Fibroblast of upper back skin (primary cell): ENCODE data around the gene ALG3.

Experiments
- DNase-seq: peaks from one replicate; pipeline ENCODE4 v3.0.0-alpha.2; 2013

The ALG3 gene

DNA sequence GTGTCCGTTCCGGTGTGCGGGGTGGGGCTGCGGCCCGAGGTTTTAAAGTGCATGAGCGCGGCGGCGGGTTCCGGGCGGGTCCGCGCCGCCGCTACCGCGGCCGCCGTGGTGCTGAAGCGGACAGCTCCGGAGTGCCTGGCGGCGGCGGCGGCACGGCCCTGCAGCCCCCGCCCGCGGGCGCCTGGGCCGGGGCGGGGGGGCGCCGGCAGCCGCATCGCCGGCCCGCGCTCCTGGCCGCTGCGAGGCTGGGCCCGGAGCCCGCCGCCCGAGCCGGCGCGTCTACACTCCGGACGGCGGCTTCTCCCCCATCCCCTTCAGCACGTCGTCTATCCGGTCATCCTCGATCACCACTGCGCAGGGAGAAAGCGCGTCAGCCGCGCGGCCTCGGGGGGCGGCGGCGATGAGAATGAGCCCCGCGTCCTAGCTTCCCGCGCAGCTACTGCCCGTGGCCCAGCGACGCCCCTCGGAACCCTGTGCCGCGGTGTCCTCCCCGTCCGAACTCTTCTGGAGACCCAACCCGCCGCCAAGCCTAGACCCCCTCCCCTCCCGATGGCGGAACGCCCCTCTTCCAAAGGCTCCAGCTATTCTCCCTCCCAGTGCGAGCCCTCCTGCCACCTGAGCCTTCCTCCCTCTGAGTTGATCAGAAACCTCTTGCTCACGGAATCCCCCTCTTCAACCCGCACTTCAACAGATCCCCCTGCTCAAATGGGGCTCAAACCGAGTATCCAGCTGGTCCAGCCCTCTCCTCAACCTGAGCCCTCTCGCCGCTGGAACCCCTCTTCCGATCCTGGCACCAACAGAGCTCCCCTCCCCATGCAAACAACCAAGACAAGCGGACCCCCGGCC is 11.3 kb upstream of the ALG3 start:
- peak; percentile 15 for DNase-seq

DNA sequence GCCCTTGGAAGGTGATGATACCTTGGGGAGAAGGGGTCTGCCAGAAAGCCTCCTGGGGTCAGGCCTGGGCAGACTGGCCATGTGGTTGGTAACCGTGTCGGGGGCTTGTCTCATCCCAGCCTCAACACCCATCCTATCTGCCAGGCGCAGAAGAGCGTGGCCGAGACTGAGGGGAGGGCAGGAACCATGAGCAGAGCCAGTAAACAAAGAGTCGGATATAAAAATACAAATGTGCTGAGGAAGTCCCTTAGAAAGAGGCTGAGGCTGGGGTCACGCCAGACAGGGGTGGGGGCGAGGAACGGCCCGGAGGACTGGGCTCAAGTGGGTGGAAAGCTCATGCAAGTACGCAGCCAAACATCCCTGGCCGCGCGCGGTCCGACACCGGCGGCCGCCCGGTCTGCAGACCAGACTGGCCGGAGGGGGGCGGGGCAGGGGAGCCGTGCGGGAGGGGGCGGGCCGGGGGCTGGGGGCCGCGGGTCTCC is 10.7 kb upstream of the ALG3 start:
- no peak for DNase-seq

- DNase-seq: no peak
Observed at GRCh38 chr3:184258926-184259325, 10.2 kb upstream of the ALG3 start.

DNA sequence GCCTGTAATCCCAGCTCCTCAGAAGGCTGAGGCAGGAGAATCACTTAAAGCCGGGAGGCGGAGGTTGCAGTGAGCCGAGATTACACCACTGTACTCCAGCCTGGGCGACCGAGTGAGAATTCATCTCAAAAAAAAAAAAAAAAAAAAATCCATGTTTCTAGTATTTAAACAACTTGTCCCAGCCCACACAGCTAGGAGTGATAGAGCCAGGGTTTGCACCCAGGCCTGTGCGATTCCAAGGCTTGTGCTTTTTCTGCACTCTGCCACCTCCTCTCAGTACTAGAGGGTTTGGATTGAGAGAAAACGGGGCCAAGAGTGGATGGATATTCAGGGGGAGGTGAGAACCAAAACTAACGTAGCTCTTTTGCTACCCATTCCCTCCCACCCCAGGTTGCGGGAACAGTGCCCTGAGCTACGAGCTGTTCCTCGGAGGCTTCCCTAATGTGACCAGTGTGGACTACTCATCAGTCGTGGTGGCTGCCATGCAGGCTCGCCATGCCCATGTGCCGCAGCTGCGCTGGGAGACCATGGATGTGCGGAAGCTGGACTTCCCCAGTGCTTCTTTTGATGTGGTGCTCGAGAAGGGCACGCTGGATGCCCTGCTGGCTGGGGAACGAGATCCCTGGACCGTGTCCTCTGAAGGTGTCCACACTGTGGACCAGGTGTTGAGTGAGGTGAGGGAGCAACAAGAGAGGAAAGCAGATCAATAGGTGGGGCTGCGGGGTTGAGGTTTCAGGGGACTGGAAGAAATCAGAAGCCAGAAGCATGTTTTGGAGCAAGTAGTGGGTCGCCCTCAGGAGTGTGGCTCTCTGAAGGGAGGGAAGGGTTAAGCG is 8.5 kb upstream of the ALG3 start:
- DNase-seq: no peak

GRCh38 chr3:184255291-184256039 is 6.7 kb upstream of the ALG3 start:
- no peak for DNase-seq

DNA sequence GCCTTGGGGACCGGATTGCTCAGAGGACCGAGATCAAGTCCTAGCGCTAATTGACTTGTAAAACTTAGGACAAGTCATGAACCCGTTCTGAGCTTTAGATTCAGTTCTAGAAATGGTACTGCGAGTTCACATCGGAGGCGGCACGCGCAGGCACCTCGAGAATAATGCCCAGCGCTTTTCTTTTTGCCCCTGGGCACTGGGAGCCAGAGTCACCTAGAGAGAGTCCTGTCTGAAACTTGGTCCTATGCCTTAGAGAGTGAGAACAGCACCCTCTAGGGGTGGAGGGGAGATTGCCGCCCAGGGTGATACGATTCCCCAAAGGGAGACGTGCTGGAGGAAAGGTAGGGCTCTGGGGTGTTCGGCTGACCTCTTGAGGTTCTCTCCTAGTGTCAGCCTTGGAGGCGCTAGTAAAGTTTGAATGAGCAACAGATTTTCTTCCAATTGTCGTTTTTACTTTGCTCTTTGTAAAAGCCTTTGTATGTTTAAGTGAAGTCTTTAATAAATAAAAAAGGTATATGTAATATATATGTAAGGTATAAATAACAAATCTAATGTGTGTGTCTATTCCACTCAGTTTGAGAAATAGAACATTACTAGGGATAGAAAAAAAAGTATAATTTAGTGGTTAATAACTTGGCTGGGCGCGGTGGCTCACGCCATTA is 1.5 kb upstream of the ALG3 start:
- peak; percentile 87 for DNase-seq

GRCh38 chr3:184249412-184250166 is 827 bp upstream of the ALG3 start, which contains the start of gene EEF1AKMT4:
Gene EEF1AKMT4, plus strand, starts transcription at chr3:184249672. Its CDS starts 23 bp downstream, at chr3:184249695.
- peak; percentile 98 for DNase-seq

- no peak for DNase-seq
Observed at GRCh38 chr3:184242297-184242685, 6.5 kb downstream of the ALG3 start.

DNA sequence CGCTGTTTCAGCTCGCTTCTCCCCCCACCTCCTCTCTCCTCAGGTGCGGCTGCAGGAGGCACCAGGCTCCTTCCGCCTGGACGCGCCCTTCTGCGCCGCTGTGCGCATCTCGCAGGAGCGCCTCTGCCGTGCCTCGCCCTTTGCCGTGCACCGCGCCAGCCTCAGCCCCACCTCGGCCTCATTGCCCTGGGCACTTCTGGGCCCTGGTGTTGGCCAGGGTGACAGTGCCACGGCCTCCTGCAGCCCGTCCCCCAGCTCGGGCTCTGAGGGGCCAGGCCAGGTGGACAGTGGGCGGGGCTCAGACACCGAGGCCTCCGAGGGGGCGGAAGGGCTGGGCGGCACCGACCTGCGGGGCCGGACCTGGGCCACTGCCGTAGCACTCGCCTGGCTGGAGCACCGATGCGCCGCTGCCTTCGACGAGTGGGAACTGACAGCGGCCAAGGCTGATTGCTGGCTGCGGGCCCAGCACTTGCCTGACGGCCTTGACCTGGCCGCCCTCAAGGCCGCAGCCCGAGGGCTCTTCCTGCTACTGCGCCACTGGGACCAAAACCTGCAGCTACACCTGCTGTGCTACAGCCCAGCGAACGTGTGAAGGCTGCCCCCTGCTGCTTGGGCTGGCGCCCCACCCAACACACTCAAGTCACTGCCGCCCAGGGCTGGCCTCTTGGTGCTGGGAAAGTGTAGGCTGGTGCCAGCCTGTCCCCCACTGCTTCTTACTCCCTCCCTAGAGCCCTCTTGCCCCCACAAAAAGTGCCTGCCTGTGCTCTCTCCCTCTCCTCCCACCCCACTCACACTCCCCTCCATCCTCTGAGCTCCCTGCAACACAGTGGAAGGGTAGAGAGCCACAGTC is 7.1 kb downstream of the ALG3 start:
- no peak for DNase-seq

DNA sequence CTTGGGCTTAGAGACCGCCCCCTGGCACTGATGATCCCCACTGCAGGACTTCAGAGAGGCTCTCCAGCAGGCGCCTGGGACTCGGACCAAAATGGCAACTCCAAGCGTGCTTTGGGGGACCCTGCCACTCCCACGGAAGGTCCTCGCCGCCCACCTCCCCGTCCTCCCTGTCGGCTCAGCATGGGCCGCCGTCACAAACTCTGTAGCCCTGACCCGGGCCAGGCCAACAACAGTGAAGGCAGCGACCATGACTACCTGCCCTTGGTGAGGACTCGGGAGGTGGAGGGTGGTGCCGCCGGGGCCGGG is 7.7 kb downstream of the ALG3 start:
- no peak for DNase-seq

DNA sequence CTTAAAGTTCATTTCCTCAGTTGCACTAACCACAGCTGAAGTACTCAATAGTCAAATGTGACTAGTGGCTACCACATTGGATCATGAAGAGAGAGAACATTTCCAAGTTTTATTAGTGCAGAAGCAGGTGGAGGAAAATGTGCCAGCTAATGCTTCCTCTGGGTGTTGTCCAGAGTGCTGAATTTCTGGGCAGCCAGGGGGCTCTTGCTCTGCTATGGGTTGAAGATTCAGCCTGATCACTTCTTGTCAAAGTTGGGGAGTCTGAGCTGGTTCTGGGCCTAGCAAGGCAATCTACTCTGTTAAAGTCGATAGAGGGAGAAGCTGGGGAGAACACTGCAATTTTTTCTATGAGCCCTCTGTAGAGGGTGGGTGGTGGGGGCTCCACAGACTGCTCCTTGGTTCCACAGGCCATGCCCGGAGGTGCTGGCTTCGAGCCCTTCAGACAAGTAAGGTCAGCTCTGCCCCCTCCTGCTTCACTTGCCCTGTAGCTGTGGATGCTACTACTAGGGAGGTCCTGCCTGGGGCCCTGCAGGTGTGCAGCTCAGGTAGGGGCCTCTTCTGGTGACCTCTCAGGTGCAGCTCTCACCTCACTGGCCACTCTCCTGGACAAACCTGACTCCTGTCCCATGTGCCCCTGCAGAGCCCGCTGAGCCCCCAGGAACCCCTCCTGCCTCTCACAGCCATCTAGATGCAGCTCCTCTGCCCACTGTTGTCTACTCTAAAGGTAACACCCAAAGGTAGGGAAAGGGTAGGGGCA is 8.2 kb downstream of the ALG3 start:
- peak; percentile 39 for DNase-seq

DNA sequence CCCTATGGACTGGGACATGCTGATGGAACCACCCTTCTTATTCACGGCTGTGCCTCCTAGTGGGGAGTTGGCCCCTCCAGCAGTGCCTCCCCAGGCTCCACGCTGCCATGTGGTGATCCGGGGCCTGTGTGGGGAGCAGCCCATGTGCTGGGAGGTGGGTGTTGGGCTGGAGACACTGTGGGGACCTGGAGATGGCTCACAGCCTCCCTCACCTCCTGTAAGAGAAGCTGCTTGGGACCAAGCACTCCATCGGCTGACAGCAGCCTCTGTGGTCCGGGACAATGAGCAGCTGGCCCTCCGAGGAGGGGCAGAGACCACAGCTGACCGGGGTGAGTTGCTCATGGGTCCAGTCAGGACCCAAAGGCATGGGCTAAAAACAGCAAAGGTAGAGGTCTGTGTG is 9.1 kb downstream of the ALG3 start:
- no peak for DNase-seq

DNA sequence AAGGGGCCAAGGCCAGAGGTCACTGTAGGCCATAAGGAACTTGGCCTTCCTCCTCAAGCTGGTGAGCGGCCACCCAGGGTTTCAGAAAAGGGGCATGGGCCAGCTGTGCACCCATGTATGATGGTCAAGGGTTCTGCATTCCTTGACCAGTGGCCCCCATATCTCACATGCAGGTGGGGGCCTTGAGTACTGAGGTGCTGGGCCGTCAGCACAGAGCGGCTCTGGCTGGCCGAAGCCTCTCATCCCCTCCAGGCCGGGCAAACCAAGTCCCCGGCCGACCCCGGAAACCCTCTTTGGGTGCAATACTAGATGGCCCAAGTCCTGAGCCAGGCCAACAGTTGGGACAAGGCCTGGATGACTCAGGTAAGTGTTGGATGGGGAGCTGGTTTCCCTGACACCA is 9.5 kb downstream of the ALG3 start:
- DNase-seq: no peak

DNA sequence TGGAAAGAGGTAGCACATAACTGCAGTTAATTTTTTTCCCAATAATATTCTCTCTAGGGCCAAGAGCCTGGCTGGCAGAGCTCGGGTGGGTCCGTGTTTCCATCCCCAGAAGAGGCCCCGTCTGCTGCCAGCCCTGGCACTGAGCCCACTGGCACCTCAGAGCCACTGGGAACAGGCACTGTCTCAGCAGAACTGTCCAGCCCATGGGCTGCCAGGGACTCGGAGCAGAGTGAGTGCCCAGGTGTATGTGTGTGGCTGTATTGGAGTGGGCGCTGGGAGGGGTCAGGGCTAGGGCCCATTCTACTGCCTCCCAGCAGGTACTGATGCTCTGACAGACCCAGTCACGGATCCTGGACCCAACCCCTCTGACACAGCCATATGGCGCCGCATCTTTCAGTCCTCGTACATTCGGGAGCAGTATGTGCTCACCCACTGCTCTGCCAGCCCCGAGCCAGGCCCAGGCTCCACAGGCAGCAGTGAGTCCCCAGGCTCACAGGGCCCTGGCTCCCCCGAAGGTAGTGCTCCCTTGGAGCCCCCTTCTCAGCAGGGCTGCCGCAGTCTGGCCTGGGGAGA is 10.4 kb downstream of the ALG3 start:
- no peak for DNase-seq

- no peak for DNase-seq
Observed at GRCh38 chr3:184237807-184238206, 11.0 kb downstream of the ALG3 start.

DNA sequence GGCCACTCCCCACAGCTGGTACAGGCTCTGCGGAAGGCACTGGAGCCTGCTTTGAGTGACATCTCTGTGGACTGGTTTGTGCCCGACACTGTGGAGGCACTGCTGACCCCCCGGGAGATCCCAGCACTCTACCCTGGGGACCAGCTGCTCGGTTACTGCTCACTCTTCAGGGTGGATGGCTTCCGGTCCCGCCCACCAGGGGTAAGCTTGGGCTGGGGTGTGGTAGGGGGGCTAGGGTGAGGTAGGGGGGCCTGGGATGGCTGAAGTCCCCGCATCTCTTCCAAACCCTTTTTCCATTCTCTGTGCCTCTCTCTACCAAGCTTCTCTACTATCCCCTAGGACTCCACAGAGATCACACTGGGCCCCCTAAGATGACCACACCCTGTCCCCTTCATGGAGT is 11.6 kb downstream of the ALG3 start:
- no peak for DNase-seq

DNA sequence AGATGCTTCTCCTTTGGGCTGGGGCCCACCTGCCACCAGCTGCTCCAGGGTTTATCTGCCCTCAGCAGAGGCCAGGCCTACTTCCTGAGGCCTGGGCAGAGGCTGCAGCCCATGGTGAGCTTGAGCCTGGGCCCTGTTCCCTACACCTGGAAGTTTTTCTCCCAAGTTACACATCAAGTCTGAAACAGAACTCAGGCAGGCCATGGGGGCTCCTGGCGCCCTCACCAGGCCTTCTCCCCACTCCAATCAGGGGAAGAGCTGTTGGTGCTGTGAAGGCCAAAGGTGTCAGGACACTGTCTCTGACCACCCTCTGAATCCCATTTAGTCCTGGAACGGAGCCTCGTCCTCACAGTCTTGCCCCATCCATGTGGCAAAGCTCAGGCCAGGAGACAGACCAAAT is 12.1 kb downstream of the ALG3 start:
- no peak for DNase-seq

DNA sequence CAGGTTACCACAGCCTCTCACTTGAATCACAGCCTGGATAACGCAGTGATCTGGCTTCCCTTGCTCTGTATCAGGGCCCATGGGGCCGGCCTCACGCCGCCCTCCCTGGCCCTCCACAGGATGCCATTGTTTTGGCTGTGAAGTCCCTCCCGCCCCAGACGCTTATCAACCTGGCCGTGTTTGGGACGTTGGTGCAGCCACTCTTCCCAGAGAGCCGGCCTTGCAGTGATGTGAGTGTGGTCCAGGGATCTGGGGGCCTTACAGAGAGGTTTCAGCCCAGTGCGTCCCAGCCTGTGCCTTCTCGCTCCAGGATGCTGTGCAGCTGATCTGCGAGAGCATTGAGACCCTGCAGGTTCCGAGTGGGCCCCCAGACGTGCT is 12.7 kb downstream of the ALG3 start:
- no peak for DNase-seq

GRCh38 chr3:184235381-184236032 is 13.3 kb downstream of the ALG3 start:
- no peak for DNase-seq
